Smooth muscle cell (in vitro differentiated cells): ENCODE measurements around the gene ELMO3. TPM values are rescaled to one million over a fixed set of nuclear protein-coding genes. Genes with fewer than 3 reads are reported as not detected.

Source experiments
- DNase-seq: peaks from one replicate; lab custom pipeline; 2025; ENCODE audit not compliant: unreplicated experiment; lab: John Stamatoyannopoulos, UW
- H2AFZ ChIP-seq: fragments of 200-600 bp; sonication (generic); 2 replicates; pipeline ENCODE4 v1.6.0; 2016; ENCODE audit warnings: antibody characterized with exemption, low read depth, mild to moderate bottlenecking
- H3F3A ChIP-seq: fragments of 200-600 bp; sonication (generic); 2 replicates; pipeline ENCODE4 v1.6.0; 2017; ENCODE audit warnings: antibody characterized with exemption, low read depth
- H3K27ac ChIP-seq: fragments of 200-600 bp; sonication (generic); 2 replicates; pipeline ENCODE4 v1.5.1; 2016; ENCODE audit warnings: low read depth, mild to moderate bottlenecking
- H3K27me3 ChIP-seq: fragments of 200-600 bp; sonication (generic); 2 replicates; pipeline ENCODE4 v1.6.1; 2016; ENCODE audit warnings: low read depth, mild to moderate bottlenecking
- H3K36me3 ChIP-seq: fragments of 200-600 bp; sonication (generic); 2 replicates; pipeline ENCODE4 v1.5.1; 2016; ENCODE audit warnings: low read depth
- H3K4me1 ChIP-seq: fragments of 200-600 bp; sonication (generic); 2 replicates; pipeline ENCODE4 v1.5.1; 2016; ENCODE audit warnings: low read depth
- H3K4me2 ChIP-seq: fragments of 200-600 bp; sonication (generic); 2 replicates; pipeline ENCODE4 v1.6.0; 2016; ENCODE audit warnings: mild to moderate bottlenecking
- H3K4me3 ChIP-seq: fragments of 200-600 bp; sonication (generic); 2 replicates; pipeline ENCODE4 v1.5.1; 2016; ENCODE audit warnings: mild to moderate bottlenecking
- H3K79me2 ChIP-seq: fragments of 200-600 bp; sonication (generic); 2 replicates; pipeline ENCODE4 v1.6.0; 2016; ENCODE audit warnings: low read depth, mild to moderate bottlenecking
- H3K9ac ChIP-seq: fragments of 200-600 bp; sonication (generic); 2 replicates; pipeline ENCODE4 v1.6.0; 2016; ENCODE audit warnings: low read depth
- H3K9me3 ChIP-seq: fragments of 200-600 bp; sonication (generic); replicated peaks from 2 replicates; pipeline ENCODE4 v1.5.1; 2016; ENCODE audit warnings: low read depth
- H4K20me1 ChIP-seq: fragments of 200-600 bp; sonication (generic); 2 replicates; pipeline ENCODE4 v1.6.0; 2016; ENCODE audit warnings: low read depth
- WGBS: methylation state at CpG from one replicate; pipeline ENCODE4 v1.1.7; 2016; ENCODE audit warnings: low lambda C conversion rate; 5-methylcytosine and 5-hydroxymethylcytosine counted together
- polyA plus RNA-seq: library from polyadenylated mRNA; unstranded; fragments of >200 nt; fragmentation: Nextera tagmentation; extraction: Ambion mirVana; gene quantifications from 2 replicates; pipeline ENCODE4 v1.2.1, GENCODE V29; 2016
- total RNA-seq: library from RNA; depleted of rRNA; stranded (reverse); fragments of >200 nt; gene quantifications from 2 replicates; pipeline ENCODE4 v1.2.3, GENCODE V29; 2014
- TF ChIP-seq, protein P1 (sequence below): fragments of 200-600 bp; sonication (generic); IDR thresholded peaks from 2 replicates; pipeline ENCODE4 v1.5.1; 2017; ENCODE audit warnings: borderline replicate concordance, mild to moderate bottlenecking, antibody characterized with exemption; ENCODE audit not compliant: insufficient read depth, poor library complexity, severe bottlenecking

ELMO3 gene
- total and polyA plus RNA-seq, 2 experiments from 2014 or later, result 2.2 to 6.7 TPM

GRCh38 chr16:67197704-67198103 lies 1.2 kb upstream of the ELMO3 start:
- H3K9me3 ChIP-seq, result no peaks in the 10 kb centered on the region
- no peak overlapping the region for H3K27ac ChIP-seq
- TF ChIP-seq, protein P1, sequence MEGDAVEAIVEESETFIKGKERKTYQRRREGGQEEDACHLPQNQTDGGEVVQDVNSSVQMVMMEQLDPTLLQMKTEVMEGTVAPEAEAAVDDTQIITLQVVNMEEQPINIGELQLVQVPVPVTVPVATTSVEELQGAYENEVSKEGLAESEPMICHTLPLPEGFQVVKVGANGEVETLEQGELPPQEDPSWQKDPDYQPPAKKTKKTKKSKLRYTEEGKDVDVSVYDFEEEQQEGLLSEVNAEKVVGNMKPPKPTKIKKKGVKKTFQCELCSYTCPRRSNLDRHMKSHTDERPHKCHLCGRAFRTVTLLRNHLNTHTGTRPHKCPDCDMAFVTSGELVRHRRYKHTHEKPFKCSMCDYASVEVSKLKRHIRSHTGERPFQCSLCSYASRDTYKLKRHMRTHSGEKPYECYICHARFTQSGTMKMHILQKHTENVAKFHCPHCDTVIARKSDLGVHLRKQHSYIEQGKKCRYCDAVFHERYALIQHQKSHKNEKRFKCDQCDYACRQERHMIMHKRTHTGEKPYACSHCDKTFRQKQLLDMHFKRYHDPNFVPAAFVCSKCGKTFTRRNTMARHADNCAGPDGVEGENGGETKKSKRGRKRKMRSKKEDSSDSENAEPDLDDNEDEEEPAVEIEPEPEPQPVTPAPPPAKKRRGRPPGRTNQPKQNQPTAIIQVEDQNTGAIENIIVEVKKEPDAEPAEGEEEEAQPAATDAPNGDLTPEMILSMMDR, result no peak
- peaks cover 17% of the 10 kb centered on the region for H3K79me2 ChIP-seq
- H3K4me2 ChIP-seq, result no peak overlapping the region
- no peak overlapping the region for H2AFZ ChIP-seq
- H3K4me3 ChIP-seq, result no peak overlapping the region
- peaks cover 7% of the 10 kb centered on the region for H3F3A ChIP-seq
- peaks cover 44% of the 10 kb centered on the region for H4K20me1 ChIP-seq
- WGBS, result 89% methylated on average over 6 of the region's 6 CpGs
- no peaks in the 10 kb centered on the region for H3K36me3 ChIP-seq
- H3K9ac ChIP-seq, result no peak overlapping the region
- peaks cover 10% of the 10 kb centered on the region for H3K4me1 ChIP-seq
- DNase-seq, result no peak
- no peaks in the 10 kb centered on the region for H3K27me3 ChIP-seq

- H2AFZ ChIP-seq, result no peak overlapping the region
- peaks cover 12% of the 10 kb centered on the region for H3K79me2 ChIP-seq
- H3K4me2 ChIP-seq, result no peak overlapping the region
- 84% methylated on average over 10 of the region's 12 CpGs for WGBS
- no peak overlapping the region for H3K27ac ChIP-seq
- no peaks in the 10 kb centered on the region for H3K9me3 ChIP-seq
- peaks cover 7% of the 10 kb centered on the region for H3F3A ChIP-seq
- peaks cover 38% of the 10 kb centered on the region for H4K20me1 ChIP-seq
- peaks cover 4% of the 10 kb centered on the region for H3K4me1 ChIP-seq
- TF ChIP-seq, protein P1, result peak; percentile 40
- no peaks in the 10 kb centered on the region for H3K36me3 ChIP-seq
- DNase-seq, result no peak
- no peaks in the 10 kb centered on the region for H3K27me3 ChIP-seq
- H3K4me3 ChIP-seq, result no peak overlapping the region
- H3K9ac ChIP-seq, result no peak overlapping the region
Measured at GRCh38 chr16:67198238-67198734, 645 bp upstream of the ELMO3 start.

GRCh38 chr16:67199808-67200198 lies 872 bp downstream of the ELMO3 start:
- WGBS, result 19% methylated on average over 17 of the region's 22 CpGs
- TF ChIP-seq, protein P1, result peak; percentile 3
- H3K4me2 ChIP-seq, result peak overlapping the region; percentile 73

GRCh38 chr16:67200491-67200890 lies 1.6 kb downstream of the ELMO3 start:
- TF ChIP-seq, protein P1, result no peak
- Histone ChIP-seq H3K4me2 (no peak overlapping the region), H4K20me1 (peaks cover 31% of the 10 kb centered on the region), H3K9me3 (no peaks in the 10 kb centered on the region), H3K36me3 (no peaks in the 10 kb centered on the region), H3K27ac (no peak overlapping the region), H3F3A (peaks cover 7% of the 10 kb centered on the region), H3K27me3 (no peaks in the 10 kb centered on the region), H3K4me1 (no peaks in the 10 kb centered on the region), H3K9ac (no peak overlapping the region), H2AFZ (no peak overlapping the region), H3K4me3 (no peak overlapping the region), H3K79me2 (no peaks in the 10 kb centered on the region)
- DNase-seq, result no peak
- 97% methylated on average over 8 of the region's 8 CpGs for WGBS

More at GRCh38 chr16:67199808-67200198, 872 bp downstream of the ELMO3 start:
- peak overlapping the region; percentile 34 for H3K4me3 ChIP-seq
- no peak for DNase-seq
- no peaks in the 10 kb centered on the region for H3K4me1 ChIP-seq
- no peak overlapping the region for H2AFZ ChIP-seq
- H3K27me3 ChIP-seq, result no peaks in the 10 kb centered on the region
- H3F3A ChIP-seq, result peaks cover 7% of the 10 kb centered on the region
- no peaks in the 10 kb centered on the region for H3K36me3 ChIP-seq
- H3K27ac ChIP-seq, result no peak overlapping the region
- H3K9me3 ChIP-seq, result no peaks in the 10 kb centered on the region
- H3K79me2 ChIP-seq, result no peaks in the 10 kb centered on the region
- H4K20me1 ChIP-seq, result peaks cover 31% of the 10 kb centered on the region
- H3K9ac ChIP-seq, result no peak overlapping the region
